BJ (cell line): ENCODE results near the gene KCNIP1. TPM values are rescaled to one million over a fixed set of nuclear protein-coding genes. Genes with fewer than 3 reads are reported as not detected.
"Not testable (repeated sequence)": the region's sequence is repeated elsewhere in the genome, so short reads cannot be mapped to it uniquely, and the experiment has no call there.

ENCODE experiments used
- CTCF ChIA-PET: fragments of 350-600 bp; formaldehyde crosslinking; extraction: SDS; loops from one replicate; lab custom pipeline; 2021; ENCODE audit warnings: antibody characterized with exemption, inconsistent platforms; lab: Yijun Ruan, JAX
- POLR2A ChIA-PET: fragments of 300-600 bp; sonication (Branson Sonifier 250); formaldehyde crosslinking; extraction: SDS; loops from one replicate; lab custom pipeline; 2021; ENCODE audit warnings: antibody characterized with exemption; lab: Charles Lee
- DNase-seq: peaks from one replicate; pipeline ENCODE4 v3.0.0-alpha.2; 2011; ENCODE audit warnings: low read depth
- H3K27me3 ChIP-seq: 2 replicates; pipeline ENCODE4 v1.6.0; 2011; ENCODE audit warnings: low read length; ENCODE audit not compliant: control insufficient read depth, insufficient read depth
- H3K36me3 ChIP-seq: 2 replicates; pipeline ENCODE4 v1.5.1; 2011; ENCODE audit warnings: low read length; ENCODE audit not compliant: control insufficient read depth, insufficient read depth
- H3K4me3 ChIP-seq: 2 replicates; pipeline ENCODE4 v1.5.1; 2011; ENCODE audit warnings: low read depth, mild to moderate bottlenecking, control low read depth, low read length
- polyA plus RNA-seq: library from polyadenylated mRNA; depleted of rRNA; stranded (reverse); fragments of >200 nt; gene quantifications from 2 replicates; pipeline ENCODE4 v1.2.3, GENCODE V29; 2011
- TF ChIP-seq, protein P1 (sequence below): IDR thresholded peaks from 2 replicates; pipeline ENCODE4 v1.5.1; 2011; ENCODE audit warnings: low read depth, mild to moderate bottlenecking, control low read depth, inconsistent platforms, low read length, moderate library complexity; ENCODE audit not compliant: insufficient read depth

Gene KCNIP1
- polyA plus RNA-seq, 1 experiment: not detected

DNA sequence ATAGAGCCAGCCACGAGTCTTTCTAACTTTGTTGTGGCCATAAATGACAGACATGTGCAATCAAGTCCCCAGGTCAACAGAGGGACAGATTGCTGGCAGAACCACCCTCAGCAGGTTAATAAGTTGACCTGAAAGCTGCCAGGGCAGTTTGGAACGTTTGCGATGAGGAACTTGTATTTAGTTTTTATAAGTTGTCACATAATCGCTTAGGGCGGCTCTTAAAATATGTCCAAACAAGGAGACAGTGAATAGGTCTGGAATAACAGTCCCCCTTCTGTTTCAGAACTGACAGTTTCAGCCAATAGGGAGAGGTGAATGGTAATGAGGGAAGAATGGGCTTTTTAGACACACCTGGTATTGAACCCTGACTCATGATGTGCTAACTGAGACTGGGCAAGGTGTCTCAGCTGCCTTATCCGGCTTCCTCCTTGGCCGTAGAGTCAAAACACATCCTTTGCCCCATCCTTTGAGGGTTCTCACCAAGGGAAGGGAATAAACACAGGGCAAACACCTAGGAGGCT is 246.2 kb downstream of the KCNIP1 start:
- H3K36me3 ChIP-seq: no peaks in the 10 kb centered on the region
- H3K4me3 ChIP-seq: no peak overlapping the region
- ChIA-PET POLR2A (no interaction called here), CTCF (interaction anchor here (10.9 kb wide), 1 partner anchor 41 kb away, joined by 220 read pairs; no protein-coding TSS in a partner anchor)
- TF ChIP-seq, protein P1, sequence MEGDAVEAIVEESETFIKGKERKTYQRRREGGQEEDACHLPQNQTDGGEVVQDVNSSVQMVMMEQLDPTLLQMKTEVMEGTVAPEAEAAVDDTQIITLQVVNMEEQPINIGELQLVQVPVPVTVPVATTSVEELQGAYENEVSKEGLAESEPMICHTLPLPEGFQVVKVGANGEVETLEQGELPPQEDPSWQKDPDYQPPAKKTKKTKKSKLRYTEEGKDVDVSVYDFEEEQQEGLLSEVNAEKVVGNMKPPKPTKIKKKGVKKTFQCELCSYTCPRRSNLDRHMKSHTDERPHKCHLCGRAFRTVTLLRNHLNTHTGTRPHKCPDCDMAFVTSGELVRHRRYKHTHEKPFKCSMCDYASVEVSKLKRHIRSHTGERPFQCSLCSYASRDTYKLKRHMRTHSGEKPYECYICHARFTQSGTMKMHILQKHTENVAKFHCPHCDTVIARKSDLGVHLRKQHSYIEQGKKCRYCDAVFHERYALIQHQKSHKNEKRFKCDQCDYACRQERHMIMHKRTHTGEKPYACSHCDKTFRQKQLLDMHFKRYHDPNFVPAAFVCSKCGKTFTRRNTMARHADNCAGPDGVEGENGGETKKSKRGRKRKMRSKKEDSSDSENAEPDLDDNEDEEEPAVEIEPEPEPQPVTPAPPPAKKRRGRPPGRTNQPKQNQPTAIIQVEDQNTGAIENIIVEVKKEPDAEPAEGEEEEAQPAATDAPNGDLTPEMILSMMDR: no peak
- no peak for DNase-seq
- peaks cover 9% of the 10 kb centered on the region; the same call in 1 of the 2 replicates for H3K27me3 ChIP-seq

GRCh38 chr5:170750791-170751190 is 247.0 kb downstream of the KCNIP1 start:
- ChIA-PET POLR2A (no interaction called here), CTCF (interaction anchor here (0.6 to 10.9 kb wide), 3 partner anchors 40 to 1286 kb away, joined by 3 to 220 read pairs (median 3); no protein-coding TSS in a partner anchor)
- TF ChIP-seq, protein P1: no peak
- no peaks in the 10 kb centered on the region for H3K36me3 ChIP-seq
- no peak for DNase-seq
- peaks cover 9% of the 10 kb centered on the region; the same call in 1 of the 2 replicates for H3K27me3 ChIP-seq
- no peak overlapping the region for H3K4me3 ChIP-seq

DNA sequence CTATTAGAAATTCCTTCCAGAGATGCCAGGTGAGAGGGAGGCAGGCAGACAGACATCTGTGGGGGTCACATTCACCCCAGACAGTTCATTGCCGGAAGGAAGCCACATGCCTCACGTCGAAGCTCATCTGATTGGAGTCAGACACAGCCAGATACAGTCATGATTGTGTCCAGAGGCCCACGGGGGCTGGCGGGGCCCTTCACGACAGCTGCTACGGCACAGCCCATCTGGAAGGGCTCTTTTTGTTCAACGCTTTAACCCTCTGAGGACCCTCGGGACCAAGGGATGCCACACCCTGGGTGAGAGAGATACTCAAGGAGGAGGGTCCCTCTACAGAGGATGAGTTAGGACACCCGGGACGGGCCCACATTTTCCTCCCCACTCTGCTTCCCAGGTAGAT is 247.8 kb downstream of the KCNIP1 start:
- no peak for DNase-seq
- ChIA-PET CTCF (interaction anchor here (1.2 to 10.9 kb wide), 2 partner anchors 39 to 166 kb away, joined by 3 to 220 read pairs; no protein-coding TSS in a partner anchor), POLR2A (no interaction called here)
- H3K27me3 ChIP-seq: peaks cover 9% of the 10 kb centered on the region; the same call in 1 of the 2 replicates
- H3K36me3 ChIP-seq: no peaks in the 10 kb centered on the region
- H3K4me3 ChIP-seq: no peak overlapping the region
- TF ChIP-seq, protein P1: no peak

- ChIA-PET CTCF (interaction anchor here (1.2 kb wide), 1 partner anchor 165 kb away, joined by 3 read pairs; no protein-coding TSS in a partner anchor), POLR2A (no interaction called here)
- H3K4me3 ChIP-seq: no peak overlapping the region
- peaks cover 9% of the 10 kb centered on the region; the same call in 1 of the 2 replicates for H3K27me3 ChIP-seq
- H3K36me3 ChIP-seq: no peaks in the 10 kb centered on the region
- no peak for DNase-seq
- TF ChIP-seq, protein P1: no peak
These were observed 248.7 kb downstream of the KCNIP1 start for GRCh38 chr5:170752257-170753215.

GRCh38 chr5:170753311-170753710 is 249.5 kb downstream of the KCNIP1 start:
- Histone ChIP-seq H3K27me3 (peaks cover 9% of the 10 kb centered on the region; the same call in 1 of the 2 replicates), H3K36me3 (no peaks in the 10 kb centered on the region), H3K4me3 (no peak overlapping the region)
- TF ChIP-seq, protein P1: no peak
- DNase-seq: no peak
- ChIA-PET POLR2A (no interaction called here), CTCF (no interaction called here)

DNA sequence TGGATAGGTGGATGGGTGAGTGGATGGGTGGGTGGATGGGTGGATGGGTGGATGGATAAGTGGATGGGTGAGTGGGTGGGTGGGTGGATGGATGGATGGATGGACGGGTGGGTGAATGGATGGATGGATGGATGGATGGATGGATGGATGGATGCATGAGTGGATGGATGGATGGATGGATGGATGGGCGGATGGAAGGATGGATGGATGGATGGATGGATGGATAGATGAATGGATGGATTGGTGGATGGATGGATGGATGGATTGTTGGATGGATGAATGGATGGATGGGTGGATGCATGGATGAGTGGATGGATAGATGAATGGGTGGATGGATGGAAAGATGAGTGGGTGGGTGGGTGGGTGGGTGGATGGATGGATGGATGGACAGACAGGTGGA is 250.7 kb downstream of the KCNIP1 start:
- DNase-seq, POLR2A ChIA-PET: not testable (repeated sequence)
- CTCF ChIA-PET: interaction anchor here (3.3 kb wide), 1 partner anchor 9 kb away, joined by 28 read pairs; no protein-coding TSS in a partner anchor

More for the DNA sequence above, 250.7 kb downstream of the KCNIP1 start:
- not testable (repeated sequence) for H3K27me3 ChIP-seq, H3K4me3 ChIP-seq, H3K36me3 ChIP-seq
